Measurements from ENCODE around the gene GSTCD.

DNA sequence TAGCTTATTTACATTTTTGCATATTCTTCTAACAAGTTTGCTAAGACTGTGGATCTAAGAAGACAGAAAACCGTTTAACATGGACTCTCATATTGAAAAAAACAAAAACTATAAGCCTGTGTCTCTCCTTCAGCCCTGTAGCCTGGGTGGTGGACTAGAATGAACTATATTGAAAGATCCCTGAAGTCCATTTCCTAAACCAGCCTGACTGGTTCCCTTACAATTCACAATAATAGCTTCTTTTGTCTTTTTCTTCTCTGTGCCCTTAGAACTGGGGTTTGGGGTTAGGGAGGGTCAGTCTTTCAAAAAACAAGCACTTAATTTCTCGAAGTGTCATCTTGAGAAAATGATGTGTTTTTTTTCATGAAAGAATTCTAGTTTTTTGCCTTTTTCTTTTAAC is 59.0 kb downstream of the GSTCD start:
- TF ChIP-seq POLR2A (IDR thresholded peaks at IDR 0.05), result no peak
- TF ChIP-seq, protein P1, sequence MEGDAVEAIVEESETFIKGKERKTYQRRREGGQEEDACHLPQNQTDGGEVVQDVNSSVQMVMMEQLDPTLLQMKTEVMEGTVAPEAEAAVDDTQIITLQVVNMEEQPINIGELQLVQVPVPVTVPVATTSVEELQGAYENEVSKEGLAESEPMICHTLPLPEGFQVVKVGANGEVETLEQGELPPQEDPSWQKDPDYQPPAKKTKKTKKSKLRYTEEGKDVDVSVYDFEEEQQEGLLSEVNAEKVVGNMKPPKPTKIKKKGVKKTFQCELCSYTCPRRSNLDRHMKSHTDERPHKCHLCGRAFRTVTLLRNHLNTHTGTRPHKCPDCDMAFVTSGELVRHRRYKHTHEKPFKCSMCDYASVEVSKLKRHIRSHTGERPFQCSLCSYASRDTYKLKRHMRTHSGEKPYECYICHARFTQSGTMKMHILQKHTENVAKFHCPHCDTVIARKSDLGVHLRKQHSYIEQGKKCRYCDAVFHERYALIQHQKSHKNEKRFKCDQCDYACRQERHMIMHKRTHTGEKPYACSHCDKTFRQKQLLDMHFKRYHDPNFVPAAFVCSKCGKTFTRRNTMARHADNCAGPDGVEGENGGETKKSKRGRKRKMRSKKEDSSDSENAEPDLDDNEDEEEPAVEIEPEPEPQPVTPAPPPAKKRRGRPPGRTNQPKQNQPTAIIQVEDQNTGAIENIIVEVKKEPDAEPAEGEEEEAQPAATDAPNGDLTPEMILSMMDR (IDR thresholded peaks at IDR 0.05), result no peak

Data from prostate gland (tissue), 2 donors.